Testis (tissue), 3 donors: Measurements from ENCODE around the gene UBA5. TPM values are rescaled to one million over a fixed set of nuclear protein-coding genes. Genes with fewer than 3 reads are reported as not detected.

Source experiments
- DNase-seq: peaks from one replicate; pipeline ENCODE4 v3.0.0-alpha.2; 2019
- H3K27ac ChIP-seq, 2 donors: fragments of 200-600 bp; sonication (generic); one replicate each; pipeline ENCODE4 v1.5.1; 2019
- H3K27me3 ChIP-seq: fragments of 200-600 bp; sonication (generic); one replicate; pipeline ENCODE4 v1.5.1; 2019
- H3K36me3 ChIP-seq: fragments of 200-600 bp; sonication (generic); one replicate; pipeline ENCODE4 v1.5.1; 2017; ENCODE audit warnings: low read depth; ENCODE audit errors: missing control alignments
- H3K4me1 ChIP-seq: fragments of 200-600 bp; sonication (generic); one replicate; pipeline ENCODE4 v1.5.1; 2019
- H3K4me3 ChIP-seq, 2 donors: fragments of 200-600 bp; sonication (generic); one replicate each; pipeline ENCODE4 v1.5.1; 2017 to 2019
- H3K9me3 ChIP-seq: fragments of 200-600 bp; sonication (generic); one replicate; pipeline ENCODE4 v1.5.1; 2017
- POLR2A ChIP-seq: fragments of 450-650 bp; IDR thresholded peaks from one replicate; pipeline ENCODE4 v1.6.1; 2017; ENCODE audit warnings: antibody characterized with exemption, mild to moderate bottlenecking, moderate library complexity
- WGBS, 2 donors: methylation state at CpG; one replicate each; pipeline ENCODE4 v1.1.5; 2018; 5-methylcytosine and 5-hydroxymethylcytosine counted together
- intact Hi-C: fragments of 100-400 bp; cut with DNase I; formaldehyde crosslinking; loops from one replicate; pipeline ENCODE4 v1.15.1; 2023; ENCODE audit warnings: low total_unique reads
- polyA plus RNA-seq: library from polyadenylated mRNA; stranded (reverse); fragments of 350-450 nt; fragmentation: Illumina TruSeq; extraction: RNeasy Lipid Tissue Mini Kit (QIAGEN cat#74804); gene quantifications from one replicate; pipeline ENCODE4 v1.2.3, GENCODE V29; 2014; ENCODE audit warnings: low read depth, low replicate concordance; ENCODE audit not compliant: insufficient read depth
- total RNA-seq, 2 donors: library from RNA; depleted of rRNA; stranded (reverse); fragments of >200 nt; gene quantifications; one replicate each; pipeline ENCODE4 v1.2.3, GENCODE V29; 2016
- TF ChIP-seq, protein P1 (sequence below), 3 experiments: fragments of 450-650 bp in 2 of 3; fragments of 200-600 bp in 1 of 3; sonication (generic) in 1 of 3; IDR thresholded peaks; one replicate each; pipeline ENCODE4 v1.5.1; 2016 to 2019; ENCODE audit warnings: antibody characterized with exemption in 3 of 3, mild to moderate bottlenecking in 2 of 3, moderate library complexity in 1 of 3

Gene UBA5
- total and polyA plus RNA-seq, 3 donors from 2014 or later, result 23.2 to 52.8 (median 25.6) TPM

DNA sequence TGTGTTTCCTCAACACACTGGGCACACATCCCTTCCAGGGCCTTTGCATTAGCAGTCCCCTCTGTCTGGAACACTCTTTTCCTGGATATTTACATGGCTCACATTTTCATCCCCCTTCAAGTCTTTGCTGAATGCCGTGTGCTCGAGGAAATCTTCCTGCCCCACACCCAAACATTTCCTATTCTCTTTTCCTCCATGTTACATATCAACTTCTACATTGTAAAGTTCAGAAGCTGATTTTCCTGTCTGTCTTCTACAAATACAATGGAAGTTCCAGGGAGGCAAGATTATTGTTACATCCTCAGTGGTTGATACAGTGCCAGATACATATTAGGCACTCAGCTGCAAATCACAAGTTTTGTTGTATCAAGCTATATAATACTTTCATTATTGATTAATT, 4.7 kb upstream of the UBA5 start:
- no peaks in the 10 kb centered on the region for H3K36me3 ChIP-seq
- H3K9me3 ChIP-seq, result no peaks in the 10 kb centered on the region
- H3K27me3 ChIP-seq, result no peaks in the 10 kb centered on the region
- peaks cover 11% of the 10 kb centered on the region for H3K4me1 ChIP-seq
- no peak for TF ChIP-seq POLR2A
- TF ChIP-seq, protein P1, sequence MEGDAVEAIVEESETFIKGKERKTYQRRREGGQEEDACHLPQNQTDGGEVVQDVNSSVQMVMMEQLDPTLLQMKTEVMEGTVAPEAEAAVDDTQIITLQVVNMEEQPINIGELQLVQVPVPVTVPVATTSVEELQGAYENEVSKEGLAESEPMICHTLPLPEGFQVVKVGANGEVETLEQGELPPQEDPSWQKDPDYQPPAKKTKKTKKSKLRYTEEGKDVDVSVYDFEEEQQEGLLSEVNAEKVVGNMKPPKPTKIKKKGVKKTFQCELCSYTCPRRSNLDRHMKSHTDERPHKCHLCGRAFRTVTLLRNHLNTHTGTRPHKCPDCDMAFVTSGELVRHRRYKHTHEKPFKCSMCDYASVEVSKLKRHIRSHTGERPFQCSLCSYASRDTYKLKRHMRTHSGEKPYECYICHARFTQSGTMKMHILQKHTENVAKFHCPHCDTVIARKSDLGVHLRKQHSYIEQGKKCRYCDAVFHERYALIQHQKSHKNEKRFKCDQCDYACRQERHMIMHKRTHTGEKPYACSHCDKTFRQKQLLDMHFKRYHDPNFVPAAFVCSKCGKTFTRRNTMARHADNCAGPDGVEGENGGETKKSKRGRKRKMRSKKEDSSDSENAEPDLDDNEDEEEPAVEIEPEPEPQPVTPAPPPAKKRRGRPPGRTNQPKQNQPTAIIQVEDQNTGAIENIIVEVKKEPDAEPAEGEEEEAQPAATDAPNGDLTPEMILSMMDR (IDR thresholded peaks at IDR 0.05), result no peak
- H3K4me3 ChIP-seq, result no peak overlapping the region
- 55 to 67% methylated on average over 2 of the region's 2 CpGs for WGBS, 2 donors
- no peak overlapping the region for H3K27ac ChIP-seq
- DNase-seq, result no peak
- intact Hi-C loops, result no loop called here

DNA sequence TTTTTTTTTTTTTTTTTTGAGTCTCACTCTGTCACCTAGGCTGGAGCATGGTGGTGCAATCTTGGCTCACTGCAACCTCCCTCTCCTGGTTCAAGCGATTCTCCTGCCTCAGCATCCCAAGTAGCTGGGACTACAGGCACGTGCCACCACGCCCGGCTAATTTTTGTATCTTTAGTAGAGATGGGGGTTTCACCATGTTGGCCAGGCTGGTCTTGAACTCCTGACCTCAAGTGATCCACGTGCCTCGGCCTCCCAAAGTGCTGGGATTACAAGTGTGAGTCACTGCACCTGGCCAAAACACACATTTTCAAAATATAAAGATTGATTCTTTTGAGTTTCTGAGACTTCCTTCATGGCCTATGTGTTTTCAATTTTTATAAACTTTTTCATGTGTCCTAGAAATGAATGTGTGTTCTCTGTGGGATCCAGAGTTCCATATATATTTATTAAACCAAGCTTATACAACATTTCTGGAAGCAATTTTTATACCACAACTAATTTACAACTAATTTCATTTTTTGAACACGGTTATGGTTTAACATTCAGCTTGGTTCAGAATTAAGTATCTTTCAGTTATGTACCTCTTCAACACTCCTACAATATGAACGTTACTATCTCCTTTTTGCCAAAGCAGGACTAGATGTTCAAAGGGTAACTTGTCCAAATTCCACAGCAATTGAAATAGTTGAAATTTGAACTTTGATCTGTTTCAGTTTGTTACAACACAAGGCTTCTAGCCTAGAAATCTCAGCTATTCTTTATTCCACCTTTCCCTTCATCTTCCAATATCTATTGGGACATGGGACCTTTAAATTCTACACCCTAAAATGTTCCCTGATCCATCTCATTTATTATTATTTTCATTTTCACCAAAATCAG, 2.0 kb upstream of the UBA5 start:
- no peak overlapping the region for H3K4me3 ChIP-seq
- intact Hi-C loops, result no loop called here
- WGBS, 2 donors, result 67 to 74% methylated on average over 5 to 8 of the region's 8 CpGs
- peak overlapping the region in 1 of 2 donors; percentile 90 for H3K27ac ChIP-seq
- H3K36me3 ChIP-seq, result no peaks in the 10 kb centered on the region
- H3K9me3 ChIP-seq, result no peaks in the 10 kb centered on the region
- peaks cover 17% of the 10 kb centered on the region for H3K4me1 ChIP-seq
- H3K27me3 ChIP-seq, result no peaks in the 10 kb centered on the region
- no peak for TF ChIP-seq POLR2A
- TF ChIP-seq, protein P1 (IDR thresholded peaks at IDR 0.05), result no peak
- no peak for DNase-seq

DNA sequence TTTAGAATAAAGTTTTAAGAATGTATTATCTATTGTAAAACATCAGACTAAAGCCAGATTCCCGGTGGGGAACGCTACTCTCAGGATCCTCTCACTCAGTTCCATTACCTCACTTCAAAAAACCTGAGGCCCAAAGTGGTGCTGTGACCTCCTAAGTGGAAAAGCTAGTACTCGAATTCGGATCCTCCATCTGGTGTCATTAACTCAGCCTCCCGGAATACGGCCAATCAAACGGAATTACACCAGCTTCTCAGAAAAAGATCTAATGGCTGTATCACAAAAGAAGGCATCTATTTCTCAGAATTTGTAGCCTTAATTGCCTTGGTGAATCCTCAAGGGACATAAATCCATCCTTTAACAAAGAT, 1.1 kb upstream of the UBA5 start:
- Histone ChIP-seq H3K4me3 (peak overlapping the region; percentile 81 to 96), H3K36me3 (no peaks in the 10 kb centered on the region), H3K27ac (peak overlapping the region; percentile 89 to 90), H3K4me1 (peaks cover 17% of the 10 kb centered on the region), H3K9me3 (no peaks in the 10 kb centered on the region), H3K27me3 (no peaks in the 10 kb centered on the region)
- peak; percentile 42 for DNase-seq
- TF ChIP-seq POLR2A, result no peak
- TF ChIP-seq, protein P1 (IDR thresholded peaks at IDR 0.05), result no peak
- WGBS, 2 donors, result 2 to 3% methylated on average over 7 of the region's 7 CpGs
- intact Hi-C loops, result no loop called here

DNA sequence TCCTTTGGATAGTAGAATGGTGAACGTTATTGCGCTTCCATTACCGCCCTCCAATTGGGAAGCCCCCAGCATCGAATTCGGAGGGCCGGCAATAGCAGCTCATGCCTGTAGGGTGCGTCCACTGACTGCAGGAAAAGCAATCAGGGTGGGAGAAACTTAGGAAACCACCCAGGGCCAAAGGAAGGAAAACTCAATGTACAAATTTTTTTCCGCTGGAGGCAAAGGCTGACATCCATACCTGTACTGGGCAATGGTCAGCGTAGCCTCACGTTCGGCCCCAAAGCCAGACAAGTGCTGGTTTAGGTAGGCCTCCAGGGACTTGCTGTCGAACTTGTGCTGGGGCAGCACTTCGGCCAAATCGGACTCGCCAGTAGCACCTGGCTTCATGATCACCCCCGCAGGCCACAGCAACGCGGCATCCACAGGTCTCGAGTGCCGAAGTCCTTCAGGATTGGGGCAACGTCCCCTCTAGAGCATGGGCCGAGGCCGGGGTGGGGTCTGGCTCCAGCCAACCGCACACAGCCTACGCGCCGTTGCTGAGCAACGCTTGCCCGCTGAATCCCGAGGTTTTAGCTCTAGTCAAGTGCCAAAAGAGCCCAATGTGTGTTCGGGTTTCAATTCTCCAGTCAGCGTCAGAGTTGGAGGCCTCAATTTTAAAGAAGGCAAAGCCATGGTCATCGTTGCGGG, 621 bp upstream of the UBA5 start, which contains the start of gene ACAD11:
Gene ACAD11 (minus strand): TSS at position 445 of the 687 bp plus-strand sequence. CDS start 58 bp downstream, at position 387.
- Histone ChIP-seq H3K9me3 (no peaks in the 10 kb centered on the region), H3K27ac (peak within 1 kb of the TSS; percentile 89 to 90), H3K36me3 (no peaks in the 10 kb centered on the region), H3K4me1 (peaks cover 17% of the 10 kb centered on the region), H3K27me3 (no peaks in the 10 kb centered on the region), H3K4me3 (peak within 1 kb of the TSS; percentile 81 to 96)
- intact Hi-C loops, result no loop called here
- WGBS, 2 donors, result 0 to 1% methylated on average over 13 to 34 of the region's 34 CpGs
- TF ChIP-seq POLR2A, result no peak
- TF ChIP-seq, protein P1 (IDR thresholded peaks at IDR 0.05), result peak; percentile 57 to 58 (median 57)
- peak; percentile 85 for DNase-seq
